H1 (cell line): ENCODE results near the gene ASRGL1. TPM values are rescaled to one million over a fixed set of nuclear protein-coding genes. Genes with fewer than 3 reads are reported as not detected.

ENCODE experiments used
- CTCF ChIA-PET: fragments of 300-600 bp; sonication (Branson Sonifier 250); formaldehyde crosslinking; loops from one replicate; lab custom pipeline; 2021; ENCODE audit not compliant: partially characterized antibody; lab: Charles Lee
- POLR2A ChIA-PET: fragments of 300-600 bp; sonication (Branson Sonifier 250); formaldehyde crosslinking; loops from one replicate; lab custom pipeline; 2021; ENCODE audit warnings: inconsistent platforms; ENCODE audit not compliant: partially characterized antibody; lab: Charles Lee
- DNase-seq, 2 experiments: peaks; one replicate each; pipeline versions ENCODE4 v3.0.0 to v3.0.0-alpha.2; 2010 to 2022; ENCODE audit warnings: low spot score in 2 of 2, low read depth in 1 of 2, mixed read lengths in 1 of 2
- FAIRE-seq: peaks from 2 replicates; lab custom pipeline; 2011; peaks lifted over from hg19 to GRCh38; lab: Jason Lieb, UNC
- H2AFZ ChIP-seq: 2 replicates; pipeline ENCODE4 v1.8.1; 2012; ENCODE audit warnings: low read length, inconsistent platforms
- H2AK5ac ChIP-seq: 2 replicates; pipeline ENCODE4 v1.6.1; 2013; ENCODE audit warnings: low read depth, low read length
- H2BK120ac ChIP-seq: replicated peaks from 2 replicates; pipeline ENCODE3; 2013; ENCODE audit warnings: low read depth, low read length, inconsistent platforms
- H2BK12ac ChIP-seq: 2 replicates; pipeline ENCODE4 v1.6.1; 2013; ENCODE audit warnings: low read depth, low read length
- H2BK15ac ChIP-seq: 2 replicates; pipeline ENCODE4 v1.6.1; 2013; ENCODE audit warnings: low read length
- H2BK20ac ChIP-seq: 2 replicates; pipeline ENCODE4 v1.6.1; 2013; ENCODE audit warnings: low read length
- H2BK5ac ChIP-seq: 2 replicates; pipeline ENCODE4 v1.6.1; 2013; ENCODE audit warnings: low read depth, low read length
- H3K14ac ChIP-seq: 2 replicates; pipeline ENCODE4 v1.6.1; 2013; ENCODE audit warnings: inconsistent platforms; ENCODE audit not compliant: insufficient read length
- H3K18ac ChIP-seq: 2 replicates; pipeline ENCODE4 v1.6.1; 2013; ENCODE audit warnings: low read length; ENCODE audit errors: extremely low read depth
- H3K23ac ChIP-seq: 2 replicates; pipeline ENCODE4 v1.6.1; 2013; ENCODE audit warnings: inconsistent platforms; ENCODE audit not compliant: insufficient read length
- H3K23me2 ChIP-seq: 2 replicates; pipeline ENCODE4 v1.6.1; 2013; ENCODE audit warnings: low read depth, low read length
- H3K27ac ChIP-seq: 2 replicates; pipeline ENCODE4 v1.6.1; 2011; ENCODE audit warnings: low read depth, low read length, inconsistent platforms
- H3K27me3 ChIP-seq, 4 experiments: replicated peaks in 1 of 4; 1 replicate in 1 of 4; 2 replicates in 3 of 4; pipeline versions ENCODE4 v1.6.1 to v1.8.1; 2011 to 2013; ENCODE audit warnings: low read length in 3 of 4, mild to moderate bottlenecking in 3 of 4, inconsistent platforms in 2 of 4, mixed read lengths in 2 of 4, moderate library complexity in 1 of 4; ENCODE audit not compliant: control insufficient read depth in 3 of 4, insufficient read depth in 3 of 4; ENCODE audit errors: extremely low read depth in 1 of 4
- H3K36me3 ChIP-seq, 4 experiments: 2 replicates each; pipeline versions ENCODE4 v1.6.1 to v1.8.1; 2011 to 2013; ENCODE audit warnings: mild to moderate bottlenecking in 4 of 4, low read length in 3 of 4, moderate library complexity in 2 of 4, control low read depth in 1 of 4, inconsistent platforms in 1 of 4; ENCODE audit not compliant: insufficient read depth in 4 of 4, control insufficient read depth in 2 of 4
- H3K4ac ChIP-seq: replicated peaks from 2 replicates; pipeline ENCODE3; 2013; ENCODE audit warnings: low read length, low read depth, mixed read lengths, inconsistent platforms; ENCODE audit not compliant: insufficient read length
- H3K4me1 ChIP-seq, 4 experiments: replicated peaks in 1 of 4; 1 replicate in 1 of 4; 2 replicates in 3 of 4; pipeline versions ENCODE4 v1.6.1 to v1.8.1; 2011 to 2013; ENCODE audit warnings: low read length in 3 of 4, inconsistent platforms in 2 of 4, mixed read lengths in 1 of 4; ENCODE audit not compliant: insufficient read depth in 4 of 4, control insufficient read depth in 3 of 4
- H3K4me2 ChIP-seq, 2 experiments: 2 replicates each; pipeline versions ENCODE4 v1.6.1 to v1.8.1; 2011 to 2013; ENCODE audit warnings: low read depth in 2 of 2, low read length in 2 of 2, control low read depth in 1 of 2, inconsistent platforms in 1 of 2, mild to moderate bottlenecking in 1 of 2; ENCODE audit not compliant: insufficient read depth in 1 of 2
- H3K4me3 ChIP-seq, 4 experiments: fragments of 200-600, 300-600 bp in 1 of 4; sonication (generic), shearing (Covaris generic), sonication (Bioruptor Twin) in 1 of 4; 2 replicates each; pipeline versions ENCODE4 v1.5.1 to v1.8.1; 2011 to 2016; ENCODE audit warnings: low read length in 4 of 4, low read depth in 3 of 4, control low read depth in 2 of 4, inconsistent platforms in 2 of 4, mild to moderate bottlenecking in 2 of 4, mixed read lengths in 1 of 4, moderate library complexity in 1 of 4; ENCODE audit not compliant: insufficient read depth in 2 of 4; ENCODE audit errors: extremely low read depth in 1 of 4
- H3K56ac ChIP-seq: replicated peaks from 2 replicates; pipeline ENCODE3; 2013; ENCODE audit warnings: low read depth, mild to moderate bottlenecking, mixed read lengths, low read length, inconsistent platforms; ENCODE audit not compliant: insufficient read length
- H3K79me1 ChIP-seq: 2 replicates; pipeline ENCODE4 v1.6.1; 2013; ENCODE audit warnings: low read depth, low read length, control low read depth
- H3K79me2 ChIP-seq, 2 experiments: 2 replicates each; pipeline versions ENCODE4 v1.6.1 to v1.8.1; 2012 to 2013; ENCODE audit warnings: low read length in 2 of 2, mild to moderate bottlenecking in 2 of 2, inconsistent platforms in 1 of 2; ENCODE audit not compliant: insufficient read depth in 2 of 2, control insufficient read depth in 1 of 2
- H3K9ac ChIP-seq, 4 experiments: replicated peaks in 1 of 4; 1 replicate in 1 of 4; 2 replicates in 3 of 4; pipeline versions ENCODE4 v1.6.1 to v1.8.1; 2011 to 2013; ENCODE audit warnings: low read depth in 3 of 4, low read length in 3 of 4, control low read depth in 2 of 4, mild to moderate bottlenecking in 2 of 4, moderate library complexity in 2 of 4, inconsistent platforms in 1 of 4; ENCODE audit errors: extremely low read depth in 1 of 4
- H3K9me3 ChIP-seq, 2 experiments: 2 replicates each; pipeline versions ENCODE4 v1.6.1 to v1.8.1; 2012 to 2013; ENCODE audit warnings: mild to moderate bottlenecking in 2 of 2, moderate library complexity in 2 of 2, control low read depth in 1 of 2, inconsistent platforms in 1 of 2, low read depth in 1 of 2, low read length in 1 of 2, mixed read lengths in 1 of 2; ENCODE audit not compliant: insufficient read depth in 2 of 2
- H4K20me1 ChIP-seq, 2 experiments: replicated peaks in 1 of 2; 2 replicates each; pipeline versions ENCODE3 to v1.8.1; 2011 to 2013; ENCODE audit warnings: inconsistent platforms in 2 of 2, low read length in 2 of 2, mild to moderate bottlenecking in 1 of 2; ENCODE audit not compliant: insufficient read depth in 2 of 2, control insufficient read depth in 1 of 2
- H4K5ac ChIP-seq: 2 replicates; pipeline ENCODE4 v1.6.1; 2013; ENCODE audit warnings: low read length, low read depth, mixed read lengths, inconsistent platforms; ENCODE audit not compliant: insufficient read length
- H4K8ac ChIP-seq: 2 replicates; pipeline ENCODE4 v1.8.0; 2013; ENCODE audit warnings: mild to moderate bottlenecking, moderate library complexity, low read length, inconsistent platforms; ENCODE audit not compliant: insufficient read depth; ENCODE audit errors: extremely low read depth
- H4K91ac ChIP-seq: replicated peaks from 2 replicates; pipeline ENCODE3; 2013; ENCODE audit warnings: low read length, mixed read lengths, inconsistent platforms; ENCODE audit not compliant: insufficient read length
- BACH1 ChIP-seq: IDR thresholded peaks from 2 replicates; pipeline ENCODE4 v1.6.1; 2012; ENCODE audit warnings: low read length, improper control_type of control experiment
- CTBP2 ChIP-seq: IDR thresholded peaks from 2 replicates; pipeline ENCODE4 v1.7.0; 2011; ENCODE audit warnings: borderline replicate concordance, mild to moderate bottlenecking, moderate library complexity, mixed read lengths, low read length; ENCODE audit not compliant: insufficient read depth, insufficient read length
- FOSL1 ChIP-seq: IDR thresholded peaks from 2 replicates; pipeline ENCODE4 v1.6.1; 2011; ENCODE audit warnings: mild to moderate bottlenecking, low read depth, low read length, moderate library complexity; ENCODE audit not compliant: insufficient read depth
- HDAC6 ChIP-seq: IDR thresholded peaks from one replicate; pipeline ENCODE4 v1.7.1; 2012; ENCODE audit warnings: low read depth, mild to moderate bottlenecking, inconsistent platforms, low read length, moderate library complexity
- MAFK ChIP-seq: IDR thresholded peaks from 2 replicates; pipeline ENCODE4 v1.6.1; 2012; ENCODE audit warnings: low read depth, mild to moderate bottlenecking, improper control_type of control experiment, low read length
- RAD21 ChIP-seq, 2 experiments: IDR thresholded peaks in 1 of 2; conservative IDR thresholded peaks in 1 of 2; 2 replicates each; pipeline ENCODE4 v1.6.1; 2011; ENCODE audit warnings: low read depth in 2 of 2, low read length in 2 of 2, improper control_type of control experiment in 1 of 2, inconsistent platforms in 1 of 2, mild to moderate bottlenecking in 1 of 2, moderate library complexity in 1 of 2
- SP2 ChIP-seq: IDR thresholded peaks from 2 replicates; pipeline ENCODE4 v1.6.1; 2012; ENCODE audit warnings: mild to moderate bottlenecking, low read length, inconsistent platforms
- ZNF274 ChIP-seq: IDR thresholded peaks from 2 replicates; pipeline ENCODE4 v1.7.0; 2012; ENCODE audit warnings: low read length, borderline replicate concordance; ENCODE audit errors: extremely low read depth
- WGBS, 2 experiments: shearing (Covaris generic) in 1 of 2; methylation state at CpG; one replicate each; pipeline versions ENCODE4 v1.1.6 to v1.1.7; 2013 to 2015; ENCODE audit warnings: low lambda C conversion rate in 2 of 2, mixed read lengths in 2 of 2, inconsistent platforms in 1 of 2, low coverage in 1 of 2, missing lambda C conversion rate in 1 of 2; ENCODE audit not compliant: insufficient replicate concordance in 2 of 2, insufficient coverage in 1 of 2, insufficient read length in 1 of 2; ENCODE audit errors: extremely low coverage in 1 of 2, missing lambda C conversion rate in 1 of 2; 5-methylcytosine and 5-hydroxymethylcytosine counted together
- polyA plus RNA-seq, 7 experiments: library from polyadenylated mRNA; depleted of rRNA in 3 of 7; stranded (reverse) in 5 of 7; unstranded in 2 of 7; fragments of >200 nt in 5 of 7; fragments of 200-250 nt in 2 of 7; gene quantifications; 1 replicate in 5 of 7; 2 replicates in 1 of 7; 4 replicates in 1 of 7; pipeline versions ENCODE4 v1.2.1 to v1.2.3, GENCODE V29; 2011 to 2013; ENCODE audit warnings: missing spikeins in 2 of 7, mixed read lengths in 2 of 7
- total RNA-seq: library from RNA; stranded (reverse); fragmentation: NEBNext Ultra II Directional; extraction: Animal tissue kit (Norgen Biotek cat#: 25700); gene quantifications from 2 replicates; pipeline ENCODE4 v1.2.1, GENCODE V29; 2021

ASRGL1 gene
- total and polyA plus RNA-seq, 2 of the 8 experiments (the other 6 are each of a cell fraction or from before 2014, with no cell fraction given) = 19.9 to 23.5 TPM

- no peaks in the 10 kb centered on the region for H3K9me3 ChIP-seq
- H3K18ac ChIP-seq = no peak overlapping the region
- H4K5ac ChIP-seq = no peak overlapping the region
- no peak for DNase-seq
- peaks cover 0 to 15% (median 10%) of the 10 kb centered on the region in 4 experiments; a peak in 6 of 7 replicates for H3K27me3 ChIP-seq
- H3K4ac ChIP-seq = no peak overlapping the region
- H2AFZ ChIP-seq = no peak overlapping the region
- H2BK15ac ChIP-seq = no peak overlapping the region
- no peak overlapping the region for H3K56ac ChIP-seq
- 89% methylated on average over 7 of the region's 7 CpGs; no CpG with 5 or more reads in 1 of the 2 experiments for WGBS, 2 experiments
- peaks cover 2% of the 10 kb centered on the region; the same call in 1 of the 2 replicates for H3K23me2 ChIP-seq
- H2BK120ac ChIP-seq = no peak overlapping the region
- H3K27ac ChIP-seq = no peak overlapping the region
- ChIA-PET POLR2A (interaction anchor here (0.7 to 1.5 kb wide), 2 partner anchors 59 to 151 kb away, joined by 3 to 4 read pairs; no protein-coding TSS in a partner anchor), CTCF (interaction anchor here (0.6 to 9.8 kb wide), 11 partner anchors 23 to 136 kb away, joined by 3 to 165 read pairs (median 4); no protein-coding TSS in a partner anchor)
- no peak overlapping the region for H3K4me3 ChIP-seq
- H2BK20ac ChIP-seq = no peak overlapping the region
- H3K79me2 ChIP-seq = no peaks in the 10 kb centered on the region
- 0 out of 7 replicates have a peak, but pooled peaks cover 0 to 2% (median 0%) of the 10 kb centered on the region in 4 experiments for H3K4me1 ChIP-seq
- no peak overlapping the region for H4K91ac ChIP-seq
- no peak overlapping the region for H3K9ac ChIP-seq
- no peak overlapping the region for H2AK5ac ChIP-seq
- no peak overlapping the region for H3K23ac ChIP-seq
- no peak overlapping the region for H4K8ac ChIP-seq
- TF ChIP-seq HDAC6 = no peak
- TF ChIP-seq FOSL1 = no peak
- no peak for TF ChIP-seq CTBP2
- TF ChIP-seq RAD21 (IDR thresholded peaks at IDR 0.05 in 1 of 2, conservative IDR thresholded peaks at IDR 0.05 in 1 of 2; ENCODE audit: low read depth in 2 of 2, low read length in 2 of 2) = no peak
- TF ChIP-seq BACH1 = no peak
- TF ChIP-seq SP2 = no peak
- TF ChIP-seq MAFK = no peak
- no peak for TF ChIP-seq ZNF274
- no peak overlapping the region for H3K4me2 ChIP-seq
- H2BK12ac ChIP-seq = no peak overlapping the region
- H4K20me1 ChIP-seq = no peaks in the 10 kb centered on the region
- H3K79me1 ChIP-seq = no peaks in the 10 kb centered on the region
- H3K14ac ChIP-seq = no peak overlapping the region
- no peak for FAIRE-seq
- no peak overlapping the region for H2BK5ac ChIP-seq
- no peaks in the 10 kb centered on the region for H3K36me3 ChIP-seq
Observed at GRCh38 chr11:62421996-62422395, 84.7 kb downstream of the ASRGL1 start.
